Measurements from ENCODE around the gene ANKRD13A.

The ANKRD13A gene

DNA sequence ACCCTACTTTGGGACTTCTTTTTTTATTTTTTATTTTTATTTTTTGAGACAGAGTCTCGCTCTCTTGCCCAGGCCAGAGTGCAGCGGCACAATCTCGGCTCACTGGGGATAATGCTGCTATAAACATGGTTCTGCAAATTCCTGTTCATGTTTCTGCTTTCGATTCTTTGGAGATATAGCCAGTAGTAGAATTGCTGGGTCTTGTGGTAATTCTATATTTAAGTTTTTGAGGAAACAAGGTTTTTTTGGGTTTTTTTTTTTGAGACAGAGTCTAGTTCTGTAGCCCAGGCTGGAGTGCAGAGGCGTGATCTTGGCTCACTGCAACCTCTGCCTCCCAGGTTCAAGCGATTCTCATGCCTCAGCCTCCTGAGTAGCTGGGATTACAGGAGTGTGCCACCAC lies 89.0 kb downstream of the ANKRD13A start:
- peak; percentile 76 for DNase-seq

DNA sequence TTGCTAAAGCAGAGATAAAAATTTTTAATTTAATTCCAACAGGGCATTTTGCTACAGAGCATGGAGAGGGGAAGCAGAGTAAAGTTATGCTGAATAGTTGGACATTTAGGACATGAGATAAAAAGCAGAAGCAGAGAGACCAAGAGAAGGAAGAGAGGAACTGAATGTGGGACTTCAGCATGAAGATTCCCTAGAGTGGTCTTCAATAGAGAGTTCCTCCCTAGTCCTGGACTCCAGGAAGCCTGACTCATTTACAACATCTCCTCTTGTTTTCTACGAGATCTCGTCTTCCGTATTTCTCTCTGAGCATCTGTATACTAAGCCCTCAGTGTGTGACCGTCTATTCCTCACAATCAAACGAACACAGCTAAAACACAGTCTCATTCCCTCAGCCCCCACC lies 89.7 kb downstream of the ANKRD13A start:
- DNase-seq = peak; percentile 85
